Measurements from ENCODE around the gene SPATA24.
"Not testable (repeated sequence)": the region's sequence is repeated elsewhere in the genome, so short reads cannot be mapped to it uniquely, and the experiment has no call there.

Gene SPATA24

GRCh38 chr5:139364466-139364865, 39.4 kb downstream of the SPATA24 start:
- H3K27ac ChIP-seq, result no peak overlapping the region
- H3K36me3 ChIP-seq, result peaks cover 62% of the 10 kb centered on the region
- no peak for TF ChIP-seq CTCF (IDR thresholded peaks at IDR 0.05)
- H3K27me3 ChIP-seq, result no peaks in the 10 kb centered on the region
- H3K4me3 ChIP-seq (ENCODE audit: low read depth in 1 of 2, low read length in 1 of 2), result no peak overlapping the region
- H3K9me3 ChIP-seq, result no peaks in the 10 kb centered on the region
- no peaks in the 10 kb centered on the region for H3K4me1 ChIP-seq (ENCODE audit: control insufficient read depth in 1 of 2, insufficient read depth in 1 of 2, low read depth in 1 of 2, low read length in 1 of 2)

- Histone ChIP-seq H3K27ac (no peak overlapping the region), H3K4me3 (ENCODE audit: low read depth in 1 of 2, low read length in 1 of 2) (no peak overlapping the region), H3K36me3 (peaks cover 57% of the 10 kb centered on the region), H3K4me1 (ENCODE audit: control insufficient read depth in 1 of 2, insufficient read depth in 1 of 2, low read depth in 1 of 2, low read length in 1 of 2) (no peaks in the 10 kb centered on the region), H3K9me3 (no peaks in the 10 kb centered on the region), H3K27me3 (no peaks in the 10 kb centered on the region)
- no peak for TF ChIP-seq CTCF (IDR thresholded peaks at IDR 0.05)
Measured at GRCh38 chr5:139363937-139364336, 40.0 kb downstream of the SPATA24 start.

DNA sequence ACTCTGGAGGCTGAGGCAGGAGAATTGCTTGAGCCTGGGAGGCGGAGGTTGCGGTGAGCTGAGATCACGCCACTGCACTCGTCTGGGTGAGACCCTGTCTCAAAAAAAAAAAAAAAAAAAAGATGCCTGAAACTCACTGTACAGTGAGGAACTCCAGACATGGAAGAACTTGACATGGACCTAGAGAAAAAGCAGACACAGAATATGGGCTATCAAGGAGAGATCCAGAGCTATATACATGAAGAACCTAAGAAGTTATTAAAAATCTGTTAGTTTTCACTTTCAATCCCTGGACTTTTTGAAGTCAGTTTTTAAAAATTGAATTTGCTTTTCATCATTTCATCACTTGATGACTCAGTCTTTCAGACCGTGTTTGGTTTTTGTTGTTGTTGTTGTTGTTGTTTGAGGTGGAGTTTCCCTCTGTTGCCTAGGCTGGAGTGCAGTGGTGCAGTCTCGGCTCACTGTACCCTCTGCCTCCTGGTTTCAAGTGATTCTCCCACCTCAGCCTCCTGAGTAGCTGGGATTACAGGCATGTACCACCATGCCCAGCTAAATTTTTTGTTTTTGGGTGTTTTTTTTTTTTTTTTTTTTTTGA, 42.0 kb downstream of the SPATA24 start:
- no peak for TF ChIP-seq CTCF (IDR thresholded peaks at IDR 0.05)
- Histone ChIP-seq H3K9me3 (no peaks in the 10 kb centered on the region), H3K4me3 (ENCODE audit: low read depth in 1 of 2, low read length in 1 of 2) (no peak overlapping the region), H3K4me1 (ENCODE audit: control insufficient read depth in 1 of 2, insufficient read depth in 1 of 2, low read depth in 1 of 2, low read length in 1 of 2) (no peaks in the 10 kb centered on the region), H3K27ac (no peak overlapping the region), H3K27me3 (no peaks in the 10 kb centered on the region), H3K36me3 (peaks cover 49% of the 10 kb centered on the region)

- Histone ChIP-seq H3K27ac (no peak overlapping the region), H3K36me3 (peaks cover 34% of the 10 kb centered on the region), H3K4me3 (ENCODE audit: low read depth in 1 of 2, low read length in 1 of 2) (no peak overlapping the region), H3K27me3 (no peaks in the 10 kb centered on the region), H3K4me1 (ENCODE audit: control insufficient read depth in 1 of 2, insufficient read depth in 1 of 2, low read depth in 1 of 2, low read length in 1 of 2) (no peaks in the 10 kb centered on the region), H3K9me3 (no peaks in the 10 kb centered on the region)
- TF ChIP-seq CTCF (IDR thresholded peaks at IDR 0.05), result no peak
Measured at GRCh38 chr5:139360384-139360783, 43.5 kb downstream of the SPATA24 start.

- Histone ChIP-seq H3K27me3 (no peaks in the 10 kb centered on the region), H3K36me3 (peaks cover 13% of the 10 kb centered on the region)
- TF ChIP-seq CTCF (IDR thresholded peaks at IDR 0.05), result no peak
Measured at GRCh38 chr5:139358064-139358463, 45.8 kb downstream of the SPATA24 start.

GRCh38 chr5:139355900-139356299, 48.0 kb downstream of the SPATA24 start:
- H3K36me3 ChIP-seq, result peaks cover 13% of the 10 kb centered on the region
- H3K4me1 ChIP-seq (ENCODE audit: control insufficient read depth in 1 of 2, insufficient read depth in 1 of 2, low read depth in 1 of 2, low read length in 1 of 2); H3K27ac ChIP-seq; H3K4me3 ChIP-seq (ENCODE audit: low read depth in 1 of 2, low read length in 1 of 2); H3K9me3 ChIP-seq; H3K27me3 ChIP-seq: not testable (repeated sequence)

More at GRCh38 chr5:139358064-139358463, 45.8 kb downstream of the SPATA24 start:
- no peak overlapping the region for H3K27ac ChIP-seq
- no peak overlapping the region for H3K4me3 ChIP-seq (ENCODE audit: low read depth in 1 of 2, low read length in 1 of 2)
- no peaks in the 10 kb centered on the region for H3K4me1 ChIP-seq (ENCODE audit: control insufficient read depth in 1 of 2, insufficient read depth in 1 of 2, low read depth in 1 of 2, low read length in 1 of 2)
- no peaks in the 10 kb centered on the region for H3K9me3 ChIP-seq

All from neutrophil (primary cell).